Keratinocyte (primary cell): ENCODE measurements around the gene FOXJ3. TPM values are rescaled to one million over a fixed set of nuclear protein-coding genes. Genes with fewer than 3 reads are reported as not detected.

ENCODE experiments used
- DNase-seq: peaks from one replicate; pipeline ENCODE4 v3.0.0-alpha.2; 2011; ENCODE audit warnings: low read depth, missing footprints, low spot score
- FAIRE-seq: peaks from 2 replicates; lab custom pipeline; 2011; peaks lifted over from hg19 to GRCh38; lab: Jason Lieb, UNC
- H2AFZ ChIP-seq: 2 replicates; pipeline ENCODE4 v1.6.0; 2012; ENCODE audit warnings: low read length, control low read depth, inconsistent platforms; ENCODE audit not compliant: control insufficient read depth
- H3K27ac ChIP-seq: 2 replicates; pipeline ENCODE4 v1.5.1; 2011; ENCODE audit warnings: low read length; ENCODE audit not compliant: control insufficient read depth, insufficient read depth
- H3K27me3 ChIP-seq: 3 replicates; pipeline ENCODE4 v1.6.0; 2011; ENCODE audit warnings: low read length; ENCODE audit not compliant: control insufficient read depth, insufficient read depth; ENCODE audit errors: extremely low read depth
- H3K36me3 ChIP-seq, 2 experiments: 2 replicates in 1 of 2; 3 replicates in 1 of 2; pipeline ENCODE4 v1.5.1; 2011; ENCODE audit warnings: low read length in 2 of 2, mild to moderate bottlenecking in 1 of 2; ENCODE audit not compliant: control insufficient read depth in 2 of 2, insufficient read depth in 2 of 2; ENCODE audit errors: extremely low read depth in 1 of 2
- H3K4me1 ChIP-seq: 3 replicates; pipeline ENCODE4 v1.5.1; 2011; ENCODE audit warnings: low read length; ENCODE audit not compliant: control insufficient read depth, insufficient read depth; ENCODE audit errors: extremely low read depth
- H3K4me2 ChIP-seq: 3 replicates; pipeline ENCODE4 v1.6.0; 2011; ENCODE audit warnings: low read depth, low read length; ENCODE audit not compliant: control insufficient read depth, insufficient read depth; ENCODE audit errors: extremely low read depth
- H3K4me3 ChIP-seq, 3 experiments: fragments of 200-600 bp in 1 of 3; sonication (generic) in 1 of 3; 2 replicates in 2 of 3; 3 replicates in 1 of 3; pipeline ENCODE4 v1.5.1; 2011 to 2016; ENCODE audit warnings: low read length in 3 of 3, mild to moderate bottlenecking in 3 of 3, control low read depth in 2 of 3, inconsistent platforms in 1 of 3, low read depth in 1 of 3, mixed read lengths in 1 of 3, mixed run types in 1 of 3, moderate library complexity in 1 of 3; ENCODE audit not compliant: control insufficient read depth in 2 of 3, insufficient read depth in 2 of 3; ENCODE audit errors: extremely low read depth in 1 of 3
- H3K79me2 ChIP-seq: 2 replicates; pipeline ENCODE4 v1.6.0; 2012; ENCODE audit warnings: low read length; ENCODE audit not compliant: control insufficient read depth, insufficient read depth
- H3K9ac ChIP-seq: 3 replicates; pipeline ENCODE4 v1.6.0; 2011; ENCODE audit warnings: low read length; ENCODE audit not compliant: control insufficient read depth, insufficient read depth; ENCODE audit errors: extremely low read depth
- H3K9me1 ChIP-seq: 3 replicates; pipeline ENCODE4 v1.6.0; 2011; ENCODE audit warnings: low read length; ENCODE audit not compliant: control insufficient read depth, insufficient read depth; ENCODE audit errors: extremely low read depth
- H3K9me3 ChIP-seq: 2 replicates; pipeline ENCODE4 v1.5.1; 2012; ENCODE audit warnings: low read depth, low read length; ENCODE audit not compliant: control insufficient read depth
- H4K20me1 ChIP-seq: 3 replicates; pipeline ENCODE4 v1.6.0; 2011; ENCODE audit warnings: low read length; ENCODE audit not compliant: control insufficient read depth, insufficient read depth; ENCODE audit errors: extremely low read depth
- EZH2 ChIP-seq: IDR thresholded peaks from one replicate; pipeline ENCODE4 v1.6.1; 2012; ENCODE audit warnings: inconsistent platforms, mild to moderate bottlenecking, low read length, moderate library complexity
- dilution Hi-C: fragments of 300-500 bp; cut with MboI; formaldehyde crosslinking; loops from one replicate; pipeline ENCODE4 v1.7.0; 2020; ENCODE audit warnings: low sequenced_read_pairs; ENCODE audit not compliant: extremely low pct_ligation_motif_present
- polyA plus RNA-seq, 5 experiments: library from polyadenylated mRNA; depleted of rRNA in 3 of 5; stranded (reverse) in 3 of 5; stranded (forward) in 1 of 5; unstranded in 1 of 5; fragments of >200 nt; gene quantifications; 1 replicate in 1 of 5; 2 replicates in 3 of 5; 3 replicates in 1 of 5; pipeline versions ENCODE4 v1.2.1 to v1.2.3, GENCODE V29; 2011 to 2012; ENCODE audit warnings: missing spikeins in 2 of 5, low read depth in 1 of 5, low replicate concordance in 1 of 5
- TF ChIP-seq, protein P1 (sequence below), 3 experiments: IDR thresholded peaks in 1 of 3; conservative IDR thresholded peaks in 1 of 3; optimal IDR thresholded peaks in 1 of 3; 2 replicates in 2 of 3; 3 replicates in 1 of 3; pipeline versions ENCODE3 to v1.5.1; 2011; ENCODE audit warnings: low read length in 3 of 3, mild to moderate bottlenecking in 3 of 3, moderate library complexity in 2 of 3, control low read depth in 1 of 3, inconsistent platforms in 1 of 3; ENCODE audit not compliant: insufficient read depth in 2 of 3; ENCODE audit errors: extremely low read depth in 1 of 3

The FOXJ3 gene
- polyA plus RNA-seq, 1 donor (not counting 4 experiments of a cell fraction or from before 2014, with no cell fraction given): 40.2 TPM

DNA sequence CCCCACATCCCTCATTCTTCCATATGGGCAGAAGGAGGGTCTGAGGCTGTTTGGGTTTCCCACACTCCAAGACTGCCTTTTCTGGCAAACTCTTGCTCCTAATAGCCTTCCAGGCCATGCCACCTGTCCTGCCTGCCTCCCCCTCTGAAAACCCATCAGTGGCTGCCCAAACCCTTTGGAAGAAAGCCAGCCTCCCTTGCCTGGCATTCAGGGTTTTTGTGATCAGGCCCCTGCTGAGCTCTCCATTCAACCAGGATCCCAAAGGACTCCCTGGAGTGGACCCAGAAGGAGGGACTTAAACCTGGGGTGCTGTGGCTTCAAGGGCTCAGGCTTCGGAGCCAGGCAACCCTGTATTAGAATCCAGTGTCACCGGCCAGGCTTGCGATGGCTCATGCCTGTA lies 166.3 kb downstream of the FOXJ3 start:
- no peak for TF ChIP-seq EZH2
- TF ChIP-seq, protein P1, sequence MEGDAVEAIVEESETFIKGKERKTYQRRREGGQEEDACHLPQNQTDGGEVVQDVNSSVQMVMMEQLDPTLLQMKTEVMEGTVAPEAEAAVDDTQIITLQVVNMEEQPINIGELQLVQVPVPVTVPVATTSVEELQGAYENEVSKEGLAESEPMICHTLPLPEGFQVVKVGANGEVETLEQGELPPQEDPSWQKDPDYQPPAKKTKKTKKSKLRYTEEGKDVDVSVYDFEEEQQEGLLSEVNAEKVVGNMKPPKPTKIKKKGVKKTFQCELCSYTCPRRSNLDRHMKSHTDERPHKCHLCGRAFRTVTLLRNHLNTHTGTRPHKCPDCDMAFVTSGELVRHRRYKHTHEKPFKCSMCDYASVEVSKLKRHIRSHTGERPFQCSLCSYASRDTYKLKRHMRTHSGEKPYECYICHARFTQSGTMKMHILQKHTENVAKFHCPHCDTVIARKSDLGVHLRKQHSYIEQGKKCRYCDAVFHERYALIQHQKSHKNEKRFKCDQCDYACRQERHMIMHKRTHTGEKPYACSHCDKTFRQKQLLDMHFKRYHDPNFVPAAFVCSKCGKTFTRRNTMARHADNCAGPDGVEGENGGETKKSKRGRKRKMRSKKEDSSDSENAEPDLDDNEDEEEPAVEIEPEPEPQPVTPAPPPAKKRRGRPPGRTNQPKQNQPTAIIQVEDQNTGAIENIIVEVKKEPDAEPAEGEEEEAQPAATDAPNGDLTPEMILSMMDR (optimal IDR thresholded peaks at IDR 0.05 in 1 of 3, IDR thresholded peaks at IDR 0.05 in 1 of 3, conservative IDR thresholded peaks at IDR 0.05 in 1 of 3; ENCODE audit: extremely low read depth in 1 of 3, insufficient read depth in 2 of 3, low read length in 3 of 3): no peak
- H3K4me2 ChIP-seq: no peak overlapping the region
- no peak for FAIRE-seq

DNA sequence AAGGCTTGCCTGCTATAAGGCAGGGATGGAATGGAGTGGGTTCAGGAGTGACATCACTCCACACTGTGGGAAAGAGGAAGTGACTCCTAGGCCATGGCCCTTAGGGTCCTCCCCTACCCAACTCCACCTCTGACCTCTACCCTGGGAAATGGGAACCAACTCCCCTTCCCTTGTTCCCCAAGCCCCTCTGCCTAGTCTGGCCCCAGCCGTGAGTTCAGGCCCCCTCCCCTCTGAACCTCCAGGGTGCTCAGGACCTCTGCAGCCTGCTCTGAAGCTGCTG lies 166.7 kb downstream of the FOXJ3 start:
- H3K4me2 ChIP-seq: no peak overlapping the region
- H2AFZ ChIP-seq: no peak overlapping the region
- no peak for TF ChIP-seq EZH2
- TF ChIP-seq, protein P1 (optimal IDR thresholded peaks at IDR 0.05 in 1 of 3, IDR thresholded peaks at IDR 0.05 in 1 of 3, conservative IDR thresholded peaks at IDR 0.05 in 1 of 3; ENCODE audit: extremely low read depth in 1 of 3, insufficient read depth in 2 of 3, low read length in 3 of 3): no peak
- no peaks in the 10 kb centered on the region for H4K20me1 ChIP-seq
- H3K4me1 ChIP-seq: peaks cover 29% of the 10 kb centered on the region
- DNase-seq (no peak), FAIRE-seq (no peak)
- H3K79me2 ChIP-seq: no peaks in the 10 kb centered on the region
- H3K27ac ChIP-seq: no peak overlapping the region
- no peaks in the 10 kb centered on the region for H3K9me3 ChIP-seq
- dilution Hi-C loops: no loop called here
- H3K36me3 ChIP-seq: no peaks in the 10 kb centered on the region
- H3K9ac ChIP-seq: no peak overlapping the region
- no peak overlapping the region for H3K4me3 ChIP-seq
- no peaks in the 10 kb centered on the region for H3K27me3 ChIP-seq
- peaks cover 6% of the 10 kb centered on the region for H3K9me1 ChIP-seq

More for the DNA sequence above, 166.3 kb downstream of the FOXJ3 start:
- H3K9me3 ChIP-seq: no peaks in the 10 kb centered on the region
- H3K36me3 ChIP-seq: no peaks in the 10 kb centered on the region
- H3K9me1 ChIP-seq: peaks cover 6% of the 10 kb centered on the region
- H4K20me1 ChIP-seq: no peaks in the 10 kb centered on the region
- no peak overlapping the region for H3K4me3 ChIP-seq
- dilution Hi-C loops: no loop called here
- no peak overlapping the region for H2AFZ ChIP-seq
- H3K9ac ChIP-seq: no peak overlapping the region
- H3K27me3 ChIP-seq: no peaks in the 10 kb centered on the region
- no peaks in the 10 kb centered on the region for H3K79me2 ChIP-seq
- no peak for DNase-seq
- H3K4me1 ChIP-seq: peaks cover 34% of the 10 kb centered on the region
- H3K27ac ChIP-seq: no peak overlapping the region
